GM12878 (cell line): Measurements from ENCODE around the gene C3orf20. TPM values are rescaled to one million over a fixed set of nuclear protein-coding genes. Genes with fewer than 3 reads are reported as not detected.

Source experiments
- ATF7 ChIP-seq: fragments of 450-650 bp; IDR thresholded peaks from 2 replicates; pipeline ENCODE4 v1.6.1; 2016; ENCODE audit warnings: low read depth, mild to moderate bottlenecking
- BACH1 ChIP-seq: fragments of 450-650 bp; IDR thresholded peaks from 2 replicates; pipeline ENCODE4 v1.6.1; 2017; ENCODE audit warnings: mild to moderate bottlenecking, borderline replicate concordance
- CREB1 ChIP-seq: IDR thresholded peaks from 2 replicates; pipeline ENCODE4 v1.6.1; 2012; ENCODE audit warnings: low read depth, mild to moderate bottlenecking, inconsistent platforms
- CTCF ChIP-seq, 3 experiments: IDR thresholded peaks in 2 of 3; conservative IDR thresholded peaks in 1 of 3; 2 replicates each; pipeline ENCODE4 v1.5.1; 2011; ENCODE audit warnings: low read depth in 3 of 3, low read length in 3 of 3, mild to moderate bottlenecking in 3 of 3, control low read depth in 2 of 3, moderate library complexity in 2 of 3, inconsistent platforms in 1 of 3, mixed read lengths in 1 of 3; ENCODE audit not compliant: control insufficient read depth in 2 of 3, insufficient read depth in 1 of 3; ENCODE audit errors: extremely low read depth in 1 of 3
- DPF2 ChIP-seq: fragments of 450-650 bp; IDR thresholded peaks from 2 replicates; pipeline ENCODE4 v1.6.1; 2017; ENCODE audit warnings: mild to moderate bottlenecking
- E2F4 ChIP-seq: IDR thresholded peaks from 2 replicates; pipeline ENCODE4 v1.6.1; 2012; ENCODE audit warnings: low read depth, low read length, improper control_type of control experiment
- E2F8 ChIP-seq: fragments of 450-650 bp; IDR thresholded peaks from 2 replicates; pipeline ENCODE4 v1.6.1; 2018; ENCODE audit warnings: mild to moderate bottlenecking, low read depth, moderate library complexity; ENCODE audit not compliant: partially characterized antibody
- JUND ChIP-seq: IDR thresholded peaks from 2 replicates; pipeline ENCODE4 v1.6.1; 2012; ENCODE audit warnings: low read depth, mild to moderate bottlenecking, low read length, improper control_type of control experiment, moderate library complexity
- MEF2A ChIP-seq: IDR thresholded peaks from 2 replicates; pipeline ENCODE4 v1.6.1; 2011; ENCODE audit warnings: low read depth, mild to moderate bottlenecking, low read length, moderate library complexity; ENCODE audit not compliant: insufficient read depth
- MYB ChIP-seq: fragments of 150-350 bp; IDR thresholded peaks from 2 replicates; pipeline ENCODE4 v1.6.1; 2014; ENCODE audit warnings: mild to moderate bottlenecking, low read depth, low read length, borderline replicate concordance
- PAX5 ChIP-seq: IDR thresholded peaks from 2 replicates; pipeline ENCODE4 v1.6.1; 2011; ENCODE audit warnings: low read depth, low read length, borderline replicate concordance
- POLR2AphosphoS2 ChIP-seq: IDR thresholded peaks from 2 replicates; pipeline ENCODE4 v1.6.1; 2011; ENCODE audit warnings: low read depth, mild to moderate bottlenecking, low read length, improper control_type of control experiment, moderate library complexity
- RAD21 ChIP-seq: IDR thresholded peaks from 2 replicates; pipeline ENCODE4 v1.6.1; 2011; ENCODE audit warnings: mild to moderate bottlenecking, low read depth, low read length, moderate library complexity; ENCODE audit not compliant: insufficient read depth
- RUNX3 ChIP-seq: IDR thresholded peaks from 2 replicates; pipeline ENCODE4 v1.6.1; 2012; ENCODE audit warnings: low read length, inconsistent platforms
- STAT3 ChIP-seq: IDR thresholded peaks from 2 replicates; pipeline ENCODE4 v1.6.1; 2011; ENCODE audit warnings: low read depth, low read length, improper control_type of control experiment
- TARDBP ChIP-seq: IDR thresholded peaks from 2 replicates; pipeline ENCODE4 v1.6.1; 2016; ENCODE audit warnings: borderline replicate concordance
- YY1 ChIP-seq: IDR thresholded peaks from 2 replicates; pipeline ENCODE4 v1.6.1; 2011; ENCODE audit warnings: low read depth, mild to moderate bottlenecking, low read length
- ZNF384 ChIP-seq: IDR thresholded peaks from 2 replicates; pipeline ENCODE4 v1.6.1; 2012; ENCODE audit warnings: low read depth, mild to moderate bottlenecking, low read length, improper control_type of control experiment, borderline replicate concordance
- ZNF622 ChIP-seq: fragments of 450-650 bp; IDR thresholded peaks from 2 replicates; pipeline ENCODE4 v1.6.1; 2017; ENCODE audit warnings: mild to moderate bottlenecking, inconsistent platforms
- ZNF687 ChIP-seq: fragments of 450-650 bp; IDR thresholded peaks from 2 replicates; pipeline ENCODE4 v1.6.1; 2017; ENCODE audit warnings: mild to moderate bottlenecking, moderate library complexity
- polyA plus RNA-seq, 11 experiments: library from polyadenylated mRNA; depleted of rRNA in 4 of 11; unstranded in 6 of 11; stranded (reverse) in 5 of 11; fragments of >200 nt; fragmentation: Nextera tagmentation in 4 of 11; fragmentation: Illumina TruSeq in 1 of 11; extraction: Ambion mirVana in 4 of 11; extraction: Trizol in 1 of 11; gene quantifications; 1 replicate in 1 of 11; 2 replicates in 10 of 11; pipeline versions ENCODE4 v1.2.1 to v1.2.3, GENCODE V29; 2011 to 2016; ENCODE audit warnings: inconsistent platforms in 2 of 11, missing spikeins in 2 of 11, low read depth in 1 of 11
- total RNA-seq, 4 experiments: library from RNA; depleted of rRNA in 3 of 4; stranded (reverse); fragments of >200 nt in 3 of 4; fragmentation: Illumina TruSeq in 1 of 4; extraction: Trizol in 1 of 4; gene quantifications; 2 replicates each; pipeline versions ENCODE4 v1.2.1 to v1.2.3, GENCODE V29; 2013 to 2021
- TF ChIP-seq, protein P1 (sequence below): IDR thresholded peaks from 2 replicates; pipeline ENCODE4 v1.6.1; 2012; ENCODE audit warnings: low read length, inconsistent platforms

C3orf20 gene
- total and polyA plus RNA-seq, 10 of the 15 experiments (the other 5 are each of a cell fraction or from before 2014, with no cell fraction given) = 0.05 to 2.9 (median 1.0) TPM

DNA sequence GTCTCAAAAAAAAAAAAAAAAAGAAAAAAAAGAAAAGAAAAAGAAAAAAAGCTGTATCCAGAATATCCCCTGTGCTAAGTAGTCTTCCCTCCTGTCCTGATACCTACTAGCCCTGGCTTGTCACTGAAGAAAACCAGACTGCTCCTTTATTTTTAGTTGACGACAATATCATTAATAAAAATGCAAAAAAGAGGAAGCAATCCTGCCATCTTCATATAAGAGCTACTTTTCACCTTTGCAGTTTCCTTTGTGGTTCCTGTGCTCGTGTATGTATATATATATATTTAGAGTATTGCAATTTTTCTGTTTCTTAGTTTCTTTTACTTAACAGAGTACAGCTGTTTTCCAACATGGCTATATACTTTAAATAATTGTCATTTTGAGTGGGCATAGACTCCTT, 13.6 kb downstream of the C3orf20 start (continued):
- TF ChIP-seq RAD21 (no peak), TARDBP (no peak), PAX5 (no peak), ZNF622 (no peak), E2F4 (no peak), ZNF687 (no peak), ZNF384 (no peak), CREB1 (0 out of 2 replicates have a peak, but pooled peaks have one; percentile 14), E2F8 (no peak), MEF2A (peak; percentile 48; the same call in 1 of the 2 replicates), JUND (no peak), RUNX3 (peak; percentile 80), STAT3 (no peak), YY1 (no peak), ATF7 (no peak), DPF2 (no peak), POLR2AphosphoS2 (no peak), MYB (no peak), CTCF (IDR thresholded peaks at IDR 0.05 in 2 of 3, conservative IDR thresholded peaks at IDR 0.05 in 1 of 3; ENCODE audit: control insufficient read depth in 2 of 3, extremely low read depth in 1 of 3, insufficient read depth in 1 of 3, low read depth in 3 of 3, low read length in 3 of 3) (no peak), BACH1 (no peak)
- TF ChIP-seq, protein P1, sequence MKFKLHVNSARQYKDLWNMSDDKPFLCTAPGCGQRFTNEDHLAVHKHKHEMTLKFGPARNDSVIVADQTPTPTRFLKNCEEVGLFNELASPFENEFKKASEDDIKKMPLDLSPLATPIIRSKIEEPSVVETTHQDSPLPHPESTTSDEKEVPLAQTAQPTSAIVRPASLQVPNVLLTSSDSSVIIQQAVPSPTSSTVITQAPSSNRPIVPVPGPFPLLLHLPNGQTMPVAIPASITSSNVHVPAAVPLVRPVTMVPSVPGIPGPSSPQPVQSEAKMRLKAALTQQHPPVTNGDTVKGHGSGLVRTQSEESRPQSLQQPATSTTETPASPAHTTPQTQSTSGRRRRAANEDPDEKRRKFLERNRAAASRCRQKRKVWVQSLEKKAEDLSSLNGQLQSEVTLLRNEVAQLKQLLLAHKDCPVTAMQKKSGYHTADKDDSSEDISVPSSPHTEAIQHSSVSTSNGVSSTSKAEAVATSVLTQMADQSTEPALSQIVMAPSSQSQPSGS = peak; percentile 28; the same call in 1 of the 2 replicates
